MV-4-11 (cell line): ENCODE data around the gene EGFL7.
A peak's percentile ranks its signal among the peaks of the same experiment; 100 is the strongest.

Experiments used
- DNase-seq: peaks from one replicate; lab custom pipeline; 2025; lab: John Stamatoyannopoulos, UW

Gene EGFL7

DNA sequence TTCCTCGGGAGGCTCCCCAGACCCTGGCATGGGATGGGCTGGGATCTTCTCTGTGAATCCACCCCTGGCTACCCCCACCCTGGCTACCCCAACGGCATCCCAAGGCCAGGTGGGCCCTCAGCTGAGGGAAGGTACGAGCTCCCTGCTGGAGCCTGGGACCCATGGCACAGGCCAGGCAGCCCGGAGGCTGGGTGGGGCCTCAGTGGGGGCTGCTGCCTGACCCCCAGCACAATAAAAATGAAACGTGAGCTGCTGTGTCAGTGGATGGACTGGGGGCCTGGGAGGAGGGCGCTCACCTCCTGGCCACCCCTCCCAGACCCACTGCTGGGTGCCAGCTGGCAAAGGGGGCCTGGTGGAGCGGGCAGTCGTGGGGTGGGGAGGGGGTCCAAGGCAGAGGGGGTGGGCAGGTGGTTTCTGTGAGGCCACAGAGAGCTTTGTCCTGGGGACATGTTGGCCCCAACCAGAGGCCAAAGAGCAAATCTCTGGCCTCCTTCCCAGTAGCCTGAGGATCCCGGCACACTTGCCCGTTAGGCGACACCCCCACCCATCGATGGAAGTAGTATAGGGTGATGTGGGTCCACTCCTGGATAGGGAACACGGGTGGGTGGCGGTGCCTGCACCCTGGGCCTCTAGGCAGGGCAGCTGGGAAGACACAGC lies 9.8 kb downstream of the EGFL7 start:
- DNase-seq = no peak

GRCh38 chr9:136673088-136673974 lies 10.6 kb downstream of the EGFL7 start:
- DNase-seq = no peak

GRCh38 chr9:136673975-136674785 lies 11.5 kb downstream of the EGFL7 start:
- DNase-seq = no peak

DNA sequence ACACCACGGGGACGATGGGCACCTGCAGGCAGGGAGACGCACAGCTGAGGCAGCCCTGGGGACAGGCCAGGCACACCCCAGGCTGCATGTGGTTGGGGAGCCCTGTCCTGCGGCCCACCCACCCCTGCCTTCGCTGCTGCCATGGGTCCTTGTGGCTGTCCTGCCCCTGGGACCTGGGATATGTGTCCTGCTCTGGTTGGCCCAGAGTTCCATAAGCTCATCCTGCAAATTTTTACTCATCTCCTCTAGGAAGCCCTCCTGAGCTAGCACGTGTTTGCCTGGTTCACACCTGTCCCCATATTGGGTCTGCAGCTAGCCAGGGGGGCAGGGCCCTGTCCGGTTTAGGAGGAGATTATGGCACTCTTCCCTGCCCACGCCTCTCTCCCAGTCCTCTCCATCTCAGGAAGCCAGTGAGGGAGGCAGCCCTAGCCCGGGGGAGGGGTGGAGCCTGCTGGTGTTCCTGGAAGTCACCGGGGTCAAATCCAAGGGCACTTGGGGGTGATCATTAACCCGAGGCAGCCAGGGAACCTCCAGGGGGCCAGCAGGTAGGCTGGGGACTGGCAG lies 12.2 kb downstream of the EGFL7 start:
- DNase-seq = no peak

- DNase-seq = no peak
These were observed 13.0 kb downstream of the EGFL7 start for GRCh38 chr9:136675477-136676296.

GRCh38 chr9:136676297-136676794 lies 13.6 kb downstream of the EGFL7 start:
- no peak for DNase-seq

GRCh38 chr9:136676920-136677686 lies 14.4 kb downstream of the EGFL7 start:
- DNase-seq = no peak

GRCh38 chr9:136678034-136678433 lies 15.3 kb downstream of the EGFL7 start:
- DNase-seq = no peak

DNA sequence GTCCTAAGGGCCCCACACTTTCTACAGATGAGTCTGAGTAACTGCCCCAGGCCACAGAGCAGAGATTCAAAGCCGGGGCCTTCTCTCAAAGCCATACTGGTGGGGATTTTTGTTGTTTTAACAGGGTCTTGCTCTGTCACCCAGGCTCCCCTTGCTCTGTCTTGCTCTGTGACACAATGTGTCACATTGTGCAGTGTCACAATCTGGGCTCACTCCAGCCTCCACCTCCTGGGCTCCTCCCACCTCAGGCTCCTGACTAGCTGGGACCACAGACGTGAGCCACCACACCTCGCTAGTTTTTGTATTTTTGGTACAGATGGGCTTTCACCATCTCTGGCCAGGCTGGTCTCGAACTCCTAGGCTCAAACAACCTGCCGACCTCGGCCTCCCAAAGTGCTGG lies 15.9 kb downstream of the EGFL7 start:
- DNase-seq = peak; percentile 9

DNA sequence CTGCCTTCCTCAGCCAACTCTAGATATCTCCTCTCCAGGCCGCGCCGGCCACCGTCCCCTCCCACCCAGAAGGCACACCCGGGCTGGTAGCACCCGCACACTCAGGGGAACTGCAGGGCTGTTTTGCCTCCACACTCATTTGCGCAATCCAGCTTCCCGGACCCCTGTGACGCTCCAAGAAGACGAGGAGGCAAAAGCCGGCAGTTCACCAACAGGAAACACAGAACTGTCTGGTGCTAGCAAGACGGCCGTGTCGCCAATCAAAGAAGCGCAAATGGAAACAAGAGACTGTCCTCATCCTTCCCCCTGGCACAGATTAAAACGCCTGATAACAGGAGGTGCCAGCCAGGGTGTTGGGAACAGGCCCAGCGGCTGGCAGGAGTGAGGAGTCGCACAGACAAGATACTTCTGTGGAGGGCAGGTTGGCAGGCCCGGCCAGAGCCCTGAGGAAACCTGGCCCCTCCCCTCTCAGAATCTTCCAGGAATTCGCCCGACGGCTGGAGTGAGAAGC lies 16.8 kb downstream of the EGFL7 start:
- DNase-seq = peak; percentile 91

- DNase-seq = no peak
These were observed 18.3 kb downstream of the EGFL7 start for GRCh38 chr9:136681029-136681428.

DNA sequence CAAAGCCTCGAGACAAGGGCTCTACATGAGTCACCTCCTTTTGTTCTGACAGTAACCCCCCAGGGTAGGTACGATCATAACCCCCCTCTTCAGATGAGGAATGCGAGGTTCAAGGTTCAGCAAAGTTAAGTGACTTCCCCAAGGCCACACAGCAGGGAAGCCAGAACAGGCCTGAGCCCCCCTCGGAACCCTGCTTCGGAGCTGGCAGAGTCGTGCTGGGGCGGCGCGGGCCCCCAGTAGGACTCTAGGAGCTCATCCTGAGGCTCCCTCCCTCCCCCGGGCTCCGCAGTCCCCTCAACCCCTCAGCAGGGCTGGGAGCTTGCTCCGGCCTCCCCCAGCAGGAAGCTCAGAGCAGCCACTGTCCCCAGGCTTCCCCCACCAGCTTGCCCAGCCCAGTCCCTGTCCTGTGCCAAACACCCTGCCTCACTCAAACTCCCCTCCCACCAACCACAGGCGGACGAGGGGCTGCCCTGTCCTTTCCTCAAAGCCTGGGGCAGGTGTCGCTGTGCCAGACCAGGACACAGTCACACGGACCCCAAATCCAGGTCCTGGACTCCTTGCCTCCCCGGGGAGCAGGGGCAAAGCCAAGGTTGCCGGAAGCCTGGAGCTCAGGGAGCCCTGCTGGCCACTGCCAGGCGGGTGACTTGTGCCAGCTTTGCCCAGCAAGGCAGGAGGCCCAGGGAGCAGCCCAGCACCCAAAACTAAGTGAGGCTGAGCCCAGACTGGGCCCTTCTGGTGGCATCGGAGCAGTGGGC lies 19.4 kb downstream of the EGFL7 start:
- no peak for DNase-seq

- DNase-seq = no peak
These were observed 20.0 kb downstream of the EGFL7 start for GRCh38 chr9:136682710-136683109.

DNA sequence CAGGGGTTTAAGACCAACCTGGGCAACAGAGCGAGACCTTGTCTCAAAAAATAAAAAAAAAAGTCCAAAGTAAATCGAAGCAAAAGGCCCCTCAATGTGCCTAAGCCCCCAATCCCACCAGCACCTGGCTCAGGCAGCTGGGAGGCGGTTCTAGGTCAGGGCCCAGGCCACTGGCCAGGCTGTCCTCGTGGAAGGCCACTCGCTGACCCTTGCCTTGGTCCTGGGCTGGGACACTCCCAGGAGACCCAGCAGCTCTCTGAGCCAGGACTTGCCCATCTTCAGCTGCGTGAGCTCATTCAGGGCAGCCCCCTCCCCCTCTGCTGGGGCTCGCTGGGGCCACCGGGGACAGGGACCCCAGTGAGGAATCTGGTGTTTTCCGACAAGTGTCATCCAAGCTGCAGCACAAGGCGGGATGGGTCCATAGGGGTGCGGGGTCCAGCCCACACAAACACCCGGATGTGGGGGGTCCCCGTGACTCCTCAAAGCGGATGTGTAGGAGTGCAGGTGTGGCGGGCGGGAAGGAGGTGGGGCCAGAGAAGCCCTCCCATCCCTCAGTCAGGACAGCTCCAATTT lies 20.5 kb downstream of the EGFL7 start:
- no peak for DNase-seq

- DNase-seq = no peak
These were observed 21.0 kb downstream of the EGFL7 start for GRCh38 chr9:136683755-136684154.

GRCh38 chr9:136684339-136684738 lies 21.6 kb downstream of the EGFL7 start:
- DNase-seq = no peak

- DNase-seq = no peak
These were observed 22.1 kb downstream of the EGFL7 start for GRCh38 chr9:136684799-136685198.

- DNase-seq = no peak
These were observed 22.5 kb downstream of the EGFL7 start for GRCh38 chr9:136685216-136685615.
